Hematopoietic multipotent progenitor cell treated with erythropoietin and hydrocortisone succinate and interleukin-3 and kit ligand, for 17 days (in vitro differentiated cells): Measurements from ENCODE around the gene ZNF578.
"Not testable (repeated sequence)": the region's sequence is repeated elsewhere in the genome, so short reads cannot be mapped to it uniquely, and the experiment has no call there.

ENCODE experiments used
- DNase-seq: peaks from one replicate; pipeline ENCODE4 v3.0.0-alpha.2; 2015; ENCODE audit warnings: low spot score

ZNF578 gene

GRCh38 chr19:52561611-52562010 lies 108.3 kb downstream of the ZNF578 start:
- DNase-seq, result not testable (repeated sequence)
